Measurements from ENCODE around the gene TMEM154.

TMEM154 gene

DNA sequence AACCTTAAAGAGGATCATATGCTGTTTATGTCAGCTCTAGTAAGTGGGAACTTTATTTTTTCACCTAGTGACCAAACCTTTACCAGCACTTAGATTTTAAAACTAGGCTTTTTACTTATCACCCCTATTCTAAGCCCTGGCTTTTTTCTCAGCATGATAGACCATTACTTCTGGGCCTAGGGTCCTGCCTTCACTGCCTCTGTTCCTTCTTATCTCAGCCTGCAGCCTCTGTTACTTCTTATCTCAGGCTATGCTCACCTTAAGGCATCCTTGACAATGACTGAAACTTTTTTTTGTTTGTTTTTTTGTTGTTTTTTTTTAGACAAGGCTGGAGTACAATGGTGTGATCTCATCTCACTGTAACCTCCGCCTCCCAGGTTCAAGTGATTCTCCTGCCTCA, 59.6 kb downstream of the TMEM154 start:
- Histone ChIP-seq H3K4me3 (no peak overlapping the region), H3K27ac (no peak overlapping the region), H3K27me3 (peaks cover 0 to 4% of the 10 kb centered on the region in 2 donors), H3K9me3 (no peaks in the 10 kb centered on the region), H3K4me1 (no peaks in the 10 kb centered on the region), H3K36me3 (no peaks in the 10 kb centered on the region)
- intact Hi-C loops (cut with DNase I; ENCODE audit: low total_unique reads), result no loop called here
- TF ChIP-seq, protein P1, sequence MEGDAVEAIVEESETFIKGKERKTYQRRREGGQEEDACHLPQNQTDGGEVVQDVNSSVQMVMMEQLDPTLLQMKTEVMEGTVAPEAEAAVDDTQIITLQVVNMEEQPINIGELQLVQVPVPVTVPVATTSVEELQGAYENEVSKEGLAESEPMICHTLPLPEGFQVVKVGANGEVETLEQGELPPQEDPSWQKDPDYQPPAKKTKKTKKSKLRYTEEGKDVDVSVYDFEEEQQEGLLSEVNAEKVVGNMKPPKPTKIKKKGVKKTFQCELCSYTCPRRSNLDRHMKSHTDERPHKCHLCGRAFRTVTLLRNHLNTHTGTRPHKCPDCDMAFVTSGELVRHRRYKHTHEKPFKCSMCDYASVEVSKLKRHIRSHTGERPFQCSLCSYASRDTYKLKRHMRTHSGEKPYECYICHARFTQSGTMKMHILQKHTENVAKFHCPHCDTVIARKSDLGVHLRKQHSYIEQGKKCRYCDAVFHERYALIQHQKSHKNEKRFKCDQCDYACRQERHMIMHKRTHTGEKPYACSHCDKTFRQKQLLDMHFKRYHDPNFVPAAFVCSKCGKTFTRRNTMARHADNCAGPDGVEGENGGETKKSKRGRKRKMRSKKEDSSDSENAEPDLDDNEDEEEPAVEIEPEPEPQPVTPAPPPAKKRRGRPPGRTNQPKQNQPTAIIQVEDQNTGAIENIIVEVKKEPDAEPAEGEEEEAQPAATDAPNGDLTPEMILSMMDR (IDR thresholded peaks at IDR 0.05), result no peak
- no peak for DNase-seq

DNA sequence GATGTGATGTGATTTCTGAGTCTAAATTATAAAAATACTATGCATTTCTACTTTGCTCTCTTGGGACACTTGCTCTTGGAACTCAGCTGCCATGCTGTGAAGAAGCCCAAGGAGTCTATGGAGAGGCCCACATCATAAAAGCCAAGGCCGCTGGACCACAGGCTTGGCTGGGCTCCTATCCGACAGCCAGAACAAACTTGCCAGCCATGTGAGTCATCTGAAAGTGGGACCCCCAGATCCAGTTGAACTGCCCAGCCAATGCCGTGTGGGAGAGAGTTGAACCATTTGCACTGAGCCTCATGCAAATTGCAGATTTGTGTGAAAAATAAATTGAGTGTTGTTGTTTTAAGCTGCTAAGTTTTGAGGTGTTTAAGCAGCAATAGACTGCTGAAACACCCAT, 60.2 kb downstream of the TMEM154 start:
- Histone ChIP-seq H3K27me3 (peaks cover 0 to 4% of the 10 kb centered on the region in 2 donors), H3K9me3 (no peaks in the 10 kb centered on the region), H3K27ac (no peak overlapping the region), H3K4me1 (no peaks in the 10 kb centered on the region), H3K36me3 (no peaks in the 10 kb centered on the region), H3K4me3 (no peak overlapping the region)
- TF ChIP-seq, protein P1 (IDR thresholded peaks at IDR 0.05), result no peak
- DNase-seq, result no peak
- intact Hi-C loops (cut with DNase I; ENCODE audit: low total_unique reads), result no loop called here

DNA sequence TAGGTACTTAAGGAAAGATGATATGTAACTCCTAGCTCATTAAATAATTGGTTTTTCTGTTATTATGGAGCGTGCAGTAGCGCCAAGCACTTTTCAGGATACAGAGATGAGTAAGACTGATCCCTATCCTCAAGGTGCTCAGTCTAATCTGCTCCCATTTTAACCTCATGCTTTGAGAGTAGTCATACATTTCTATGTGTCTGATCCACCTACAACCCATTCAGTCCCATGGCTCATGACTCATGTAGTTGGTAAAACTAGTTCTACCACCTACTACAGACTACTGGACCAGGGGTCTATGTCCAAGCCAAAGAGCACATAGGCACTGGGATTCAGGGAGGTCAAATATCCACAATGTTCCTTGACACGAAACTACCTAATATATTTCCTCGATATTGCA, 60.8 kb downstream of the TMEM154 start:
- Histone ChIP-seq H3K27me3 (peaks cover 0 to 4% of the 10 kb centered on the region in 2 donors), H3K27ac (no peak overlapping the region), H3K9me3 (no peaks in the 10 kb centered on the region), H3K4me3 (no peak overlapping the region), H3K36me3 (no peaks in the 10 kb centered on the region), H3K4me1 (no peaks in the 10 kb centered on the region)
- intact Hi-C loops (cut with DNase I; ENCODE audit: low total_unique reads), result no loop called here
- TF ChIP-seq, protein P1 (IDR thresholded peaks at IDR 0.05), result no peak
- DNase-seq, result no peak

DNA sequence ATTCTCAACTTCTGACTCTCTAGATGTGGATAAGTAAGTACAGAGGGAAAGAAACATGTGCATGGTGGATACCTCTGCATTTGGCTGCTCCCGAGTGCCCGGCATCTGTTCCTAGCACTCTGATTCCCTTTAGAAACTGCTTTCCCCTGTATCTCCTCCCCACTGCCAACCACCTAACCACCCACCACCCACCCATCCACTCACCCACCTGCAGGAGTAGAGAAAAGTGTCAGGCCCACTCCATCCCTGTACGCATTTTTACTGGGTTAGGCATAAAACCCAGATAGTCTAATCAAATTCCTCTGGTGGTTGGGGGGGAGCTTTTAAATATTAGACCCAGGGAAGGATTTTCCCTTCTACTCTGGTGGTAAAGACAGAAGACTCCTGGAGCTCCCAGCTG, 63.0 kb downstream of the TMEM154 start:
- TF ChIP-seq, protein P1 (IDR thresholded peaks at IDR 0.05), result no peak
- H3K36me3 ChIP-seq, result no peaks in the 10 kb centered on the region
- peaks cover 0 to 4% of the 10 kb centered on the region in 2 donors for H3K27me3 ChIP-seq
- no peak for DNase-seq
- H3K9me3 ChIP-seq, result no peaks in the 10 kb centered on the region
- intact Hi-C loops (cut with DNase I; ENCODE audit: low total_unique reads), result no loop called here
- no peaks in the 10 kb centered on the region for H3K4me1 ChIP-seq
- no peak overlapping the region for H3K4me3 ChIP-seq
- H3K27ac ChIP-seq, result no peak overlapping the region

DNA sequence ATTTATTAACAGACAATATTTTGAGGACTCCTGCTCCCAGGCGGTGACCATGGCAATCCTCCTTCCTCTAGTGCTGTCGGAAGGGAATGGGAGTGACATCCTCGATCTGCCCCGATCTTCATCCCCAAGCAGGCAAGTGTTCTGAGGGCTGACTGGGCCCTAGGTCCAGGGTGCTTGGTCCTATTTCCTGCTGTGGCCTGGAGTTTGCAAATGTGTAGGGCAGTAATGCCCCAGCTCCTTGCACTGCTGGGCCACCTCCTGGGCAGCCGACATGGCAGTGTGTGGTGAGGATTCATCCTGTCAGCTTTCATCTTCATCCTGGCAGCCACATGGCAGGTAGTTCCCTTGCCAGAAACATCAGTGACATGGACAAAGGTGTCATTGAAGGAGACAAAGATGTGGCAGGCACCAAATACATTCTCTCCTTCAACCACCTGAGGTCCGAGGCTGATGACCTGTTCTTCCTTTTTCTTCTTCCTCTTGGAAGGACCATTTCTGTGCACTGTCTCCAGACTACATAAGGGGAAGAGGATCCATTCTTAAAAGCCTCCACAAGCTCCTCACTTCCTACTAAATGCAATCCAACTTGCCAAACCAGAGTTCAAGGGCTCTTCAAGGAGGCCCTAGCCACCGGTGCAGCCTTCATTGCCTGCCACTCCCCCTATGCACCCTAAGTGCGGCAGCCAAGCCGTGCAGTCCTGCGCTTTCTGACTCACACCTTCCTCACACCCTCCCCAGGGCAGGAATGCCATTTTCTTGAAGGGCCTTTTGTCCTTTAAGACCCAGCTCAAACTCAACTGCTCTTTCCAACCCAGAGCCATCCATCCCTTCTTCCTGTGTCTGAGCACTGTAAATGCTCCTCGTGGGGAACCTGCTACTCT, 65.7 kb downstream of the TMEM154 start:
- no peak overlapping the region for H3K27ac ChIP-seq
- peaks cover 0 to 4% of the 10 kb centered on the region in 2 donors for H3K27me3 ChIP-seq
- intact Hi-C loops (cut with DNase I; ENCODE audit: low total_unique reads), result no loop called here
- H3K4me1 ChIP-seq, result no peaks in the 10 kb centered on the region
- no peak for DNase-seq
- no peak overlapping the region for H3K4me3 ChIP-seq
- no peaks in the 10 kb centered on the region for H3K9me3 ChIP-seq
- no peaks in the 10 kb centered on the region for H3K36me3 ChIP-seq
- TF ChIP-seq, protein P1 (IDR thresholded peaks at IDR 0.05), result no peak

Data from tibial artery (tissue), 4 donors.